ENCODE measurements around the gene AGAP3.

AGAP3 gene

GRCh38 chr7:151062111-151062398 lies 24.2 kb upstream of the AGAP3 start:
- no peaks in the 10 kb centered on the region for H3K9me3 ChIP-seq (ENCODE audit: control insufficient read depth, insufficient read depth, low read length)
- H3K4me1 ChIP-seq (ENCODE audit: insufficient read depth, low read length): no peaks in the 10 kb centered on the region
- H3K9ac ChIP-seq (ENCODE audit: low read depth, low read length): peak overlapping the region; percentile 72; the same call in 1 of the 2 replicates

GRCh38 chr7:151062399-151063211 lies 23.7 kb upstream of the AGAP3 start:
- H3K9me3 ChIP-seq (ENCODE audit: control insufficient read depth, insufficient read depth, low read length): no peaks in the 10 kb centered on the region
- H3K36me3 ChIP-seq (ENCODE audit: insufficient read depth, low read length): peaks cover 7% of the 10 kb centered on the region; the same call in 1 of the 2 replicates
- peak overlapping the region; percentile 36 for H3K9ac ChIP-seq (ENCODE audit: low read depth, low read length)
- peaks cover 4% of the 10 kb centered on the region for H3K4me1 ChIP-seq (ENCODE audit: insufficient read depth, low read length)

More at GRCh38 chr7:151062111-151062398, 24.2 kb upstream of the AGAP3 start:
- 0 out of 2 replicates have a peak, but pooled peaks cover 2% of the 10 kb centered on the region for H3K36me3 ChIP-seq (ENCODE audit: insufficient read depth, low read length)

GRCh38 chr7:151063212-151063561 lies 23.1 kb upstream of the AGAP3 start:
- peaks cover 7% of the 10 kb centered on the region; the same call in 1 of the 2 replicates for H3K36me3 ChIP-seq (ENCODE audit: insufficient read depth, low read length)
- H3K4me1 ChIP-seq (ENCODE audit: insufficient read depth, low read length): peaks cover 10% of the 10 kb centered on the region
- H3K9me3 ChIP-seq (ENCODE audit: control insufficient read depth, insufficient read depth, low read length): no peaks in the 10 kb centered on the region
- peak overlapping the region; percentile 49; the same call in 1 of the 2 replicates for H3K9ac ChIP-seq (ENCODE audit: low read depth, low read length)

GRCh38 chr7:151064454-151064853 lies 21.8 kb upstream of the AGAP3 start:
- Histone ChIP-seq H3K4me1 (ENCODE audit: insufficient read depth, low read length) (peaks cover 10% of the 10 kb centered on the region), H3K36me3 (ENCODE audit: insufficient read depth, low read length) (peaks cover 7% of the 10 kb centered on the region; the same call in 1 of the 2 replicates), H3K9ac (ENCODE audit: low read depth, low read length) (no peak overlapping the region), H3K9me3 (ENCODE audit: control insufficient read depth, insufficient read depth, low read length) (no peaks in the 10 kb centered on the region)

- Histone ChIP-seq H3K36me3 (ENCODE audit: insufficient read depth, low read length) (peaks cover 7% of the 10 kb centered on the region; the same call in 1 of the 2 replicates), H3K9me3 (ENCODE audit: control insufficient read depth, insufficient read depth, low read length) (no peaks in the 10 kb centered on the region), H3K9ac (ENCODE audit: low read depth, low read length) (no peak overlapping the region), H3K4me1 (ENCODE audit: insufficient read depth, low read length) (peaks cover 10% of the 10 kb centered on the region)
Observed at GRCh38 chr7:151064993-151065392, 21.3 kb upstream of the AGAP3 start.

GRCh38 chr7:151065516-151065915 lies 20.8 kb upstream of the AGAP3 start:
- Histone ChIP-seq H3K36me3 (ENCODE audit: insufficient read depth, low read length) (peaks cover 7% of the 10 kb centered on the region; the same call in 1 of the 2 replicates), H3K9me3 (ENCODE audit: control insufficient read depth, insufficient read depth, low read length) (no peaks in the 10 kb centered on the region), H3K9ac (ENCODE audit: low read depth, low read length) (no peak overlapping the region), H3K4me1 (ENCODE audit: insufficient read depth, low read length) (peaks cover 10% of the 10 kb centered on the region)

GRCh38 chr7:151066273-151066974 lies 19.9 kb upstream of the AGAP3 start:
- Histone ChIP-seq H3K9me3 (ENCODE audit: control insufficient read depth, insufficient read depth, low read length) (no peaks in the 10 kb centered on the region), H3K9ac (ENCODE audit: low read depth, low read length) (no peak overlapping the region), H3K4me1 (ENCODE audit: insufficient read depth, low read length) (peaks cover 10% of the 10 kb centered on the region), H3K36me3 (ENCODE audit: insufficient read depth, low read length) (peaks cover 7% of the 10 kb centered on the region; the same call in 1 of the 2 replicates)

- Histone ChIP-seq H3K36me3 (ENCODE audit: insufficient read depth, low read length) (peaks cover 7% of the 10 kb centered on the region; the same call in 1 of the 2 replicates), H3K9me3 (ENCODE audit: control insufficient read depth, insufficient read depth, low read length) (no peaks in the 10 kb centered on the region), H3K4me1 (ENCODE audit: insufficient read depth, low read length) (peaks cover 10% of the 10 kb centered on the region), H3K9ac (ENCODE audit: low read depth, low read length) (no peak overlapping the region)
Observed at GRCh38 chr7:151068069-151068773, 18.1 kb upstream of the AGAP3 start.

GRCh38 chr7:151069841-151070573 lies 16.3 kb upstream of the AGAP3 start:
- Histone ChIP-seq H3K9ac (ENCODE audit: low read depth, low read length) (no peak overlapping the region), H3K9me3 (ENCODE audit: control insufficient read depth, insufficient read depth, low read length) (no peaks in the 10 kb centered on the region), H3K4me1 (ENCODE audit: insufficient read depth, low read length) (peaks cover 10% of the 10 kb centered on the region), H3K36me3 (ENCODE audit: insufficient read depth, low read length) (peaks cover 7% of the 10 kb centered on the region; the same call in 1 of the 2 replicates)

- peaks cover 7% of the 10 kb centered on the region; the same call in 1 of the 2 replicates for H3K36me3 ChIP-seq (ENCODE audit: insufficient read depth, low read length)
- H3K9ac ChIP-seq (ENCODE audit: low read depth, low read length): no peak overlapping the region
- peaks cover 10% of the 10 kb centered on the region for H3K4me1 ChIP-seq (ENCODE audit: insufficient read depth, low read length)
- H3K9me3 ChIP-seq (ENCODE audit: control insufficient read depth, insufficient read depth, low read length): no peaks in the 10 kb centered on the region
Observed at GRCh38 chr7:151070574-151070960, 15.7 kb upstream of the AGAP3 start.

GRCh38 chr7:151071032-151071866 lies 15.0 kb upstream of the AGAP3 start:
- no peaks in the 10 kb centered on the region for H3K9me3 ChIP-seq (ENCODE audit: control insufficient read depth, insufficient read depth, low read length)
- peaks cover 7% of the 10 kb centered on the region; the same call in 1 of the 2 replicates for H3K36me3 ChIP-seq (ENCODE audit: insufficient read depth, low read length)
- no peak overlapping the region for H3K9ac ChIP-seq (ENCODE audit: low read depth, low read length)
- peaks cover 13% of the 10 kb centered on the region for H3K4me1 ChIP-seq (ENCODE audit: insufficient read depth, low read length)

- Histone ChIP-seq H3K9ac (ENCODE audit: low read depth, low read length) (no peak overlapping the region), H3K4me1 (ENCODE audit: insufficient read depth, low read length) (peaks cover 13% of the 10 kb centered on the region; the same call in 1 of the 2 replicates), H3K36me3 (ENCODE audit: insufficient read depth, low read length) (no peaks in the 10 kb centered on the region; the same call in 1 of the 2 replicates), H3K9me3 (ENCODE audit: control insufficient read depth, insufficient read depth, low read length) (no peaks in the 10 kb centered on the region)
Observed at GRCh38 chr7:151073990-151074389, 12.3 kb upstream of the AGAP3 start.
